Gastroesophageal sphincter (tissue), 4 donors: ENCODE results near the gene ZFHX2. TPM values are rescaled to one million over a fixed set of nuclear protein-coding genes. Genes with fewer than 3 reads are reported as not detected.

ENCODE experiments used
- ATAC-seq: fragments of 150-250 bp; one replicate; pipeline ENCODE4 v1.9.1; 2016; ENCODE audit warnings: mild to moderate bottlenecking, moderate library complexity
- H3K27ac ChIP-seq, 4 donors: fragments of 200-600 bp; sonication (generic) in 3 of 4; 1 replicate in 3 of 4; 2 replicates in 1 of 4; pipeline ENCODE4 v1.5.1; 2016 to 2019
- H3K27me3 ChIP-seq: fragments of 200-600 bp; sonication (generic); one replicate; pipeline ENCODE4 v1.5.1; 2019
- H3K36me3 ChIP-seq, 2 donors: fragments of 200-600 bp; sonication (generic); one replicate each; pipeline ENCODE4 v1.5.1; 2019; ENCODE audit warnings: control low read depth in 1 of 2
- H3K4me1 ChIP-seq, 3 donors: fragments of 200-600 bp; sonication (generic); 1 replicate in 2 of 3; 2 replicates in 1 of 3; pipeline ENCODE4 v1.5.1; 2016 to 2019; ENCODE audit warnings: control low read depth in 2 of 3
- H3K4me3 ChIP-seq, 2 donors: fragments of 200-600 bp; sonication (generic); one replicate each; pipeline ENCODE4 v1.5.1; 2019; ENCODE audit warnings: mild to moderate bottlenecking in 1 of 2, moderate library complexity in 1 of 2
- H3K9me3 ChIP-seq, 3 donors: fragments of 200-600 bp; sonication (generic); one replicate each; pipeline ENCODE4 v1.5.1; 2017 to 2019; ENCODE audit warnings: control low read depth in 2 of 3
- EP300 ChIP-seq: sonication (generic); formaldehyde crosslinking; IDR thresholded peaks from one replicate; pipeline ENCODE4 v1.6.1; 2017; ENCODE audit warnings: antibody characterized with exemption, mild to moderate bottlenecking
- POLR2A ChIP-seq, 2 donors: fragments of 450-650 bp; IDR thresholded peaks; one replicate each; pipeline ENCODE4 v1.6.1; 2017; ENCODE audit warnings: antibody characterized with exemption in 2 of 2, mild to moderate bottlenecking in 2 of 2, moderate library complexity in 1 of 2
- POLR2AphosphoS5 ChIP-seq: sonication (generic); formaldehyde crosslinking; IDR thresholded peaks from one replicate; pipeline ENCODE4 v1.6.1; 2017; ENCODE audit warnings: antibody characterized with exemption
- WGBS, 2 donors: methylation state at CpG; one replicate each; pipeline ENCODE4 v1.1.5; 2018; ENCODE audit warnings: low coverage in 1 of 2; 5-methylcytosine and 5-hydroxymethylcytosine counted together
- total RNA-seq, 4 donors: library from RNA; depleted of rRNA; stranded (reverse); fragments of >200 nt; gene quantifications; one replicate each; pipeline ENCODE4 v1.1.0, GENCODE V29; 2016
- TF ChIP-seq, protein P1 (sequence below), 4 experiments: fragments of 200-600 bp in 2 of 4; fragments of 450-650 bp in 2 of 4; sonication (generic) in 1 of 4; IDR thresholded peaks; one replicate each; pipeline ENCODE4 v1.5.1; 2017 to 2019; ENCODE audit warnings: antibody characterized with exemption in 4 of 4, mild to moderate bottlenecking in 2 of 4, moderate library complexity in 2 of 4

Gene ZFHX2
- total RNA-seq, 4 donors from 2014 or later = 0.13 to 2.5 (median 1.2) TPM

GRCh38 chr14:23569443-23570151 is 18.0 kb upstream of the ZFHX2 start:
- H3K4me1 ChIP-seq = peaks cover 0 to 19% (median 0%) of the 10 kb centered on the region in 3 donors
- no peak overlapping the region for H3K4me3 ChIP-seq
- H3K27me3 ChIP-seq = peaks cover 42% of the 10 kb centered on the region
- TF ChIP-seq, protein P1, sequence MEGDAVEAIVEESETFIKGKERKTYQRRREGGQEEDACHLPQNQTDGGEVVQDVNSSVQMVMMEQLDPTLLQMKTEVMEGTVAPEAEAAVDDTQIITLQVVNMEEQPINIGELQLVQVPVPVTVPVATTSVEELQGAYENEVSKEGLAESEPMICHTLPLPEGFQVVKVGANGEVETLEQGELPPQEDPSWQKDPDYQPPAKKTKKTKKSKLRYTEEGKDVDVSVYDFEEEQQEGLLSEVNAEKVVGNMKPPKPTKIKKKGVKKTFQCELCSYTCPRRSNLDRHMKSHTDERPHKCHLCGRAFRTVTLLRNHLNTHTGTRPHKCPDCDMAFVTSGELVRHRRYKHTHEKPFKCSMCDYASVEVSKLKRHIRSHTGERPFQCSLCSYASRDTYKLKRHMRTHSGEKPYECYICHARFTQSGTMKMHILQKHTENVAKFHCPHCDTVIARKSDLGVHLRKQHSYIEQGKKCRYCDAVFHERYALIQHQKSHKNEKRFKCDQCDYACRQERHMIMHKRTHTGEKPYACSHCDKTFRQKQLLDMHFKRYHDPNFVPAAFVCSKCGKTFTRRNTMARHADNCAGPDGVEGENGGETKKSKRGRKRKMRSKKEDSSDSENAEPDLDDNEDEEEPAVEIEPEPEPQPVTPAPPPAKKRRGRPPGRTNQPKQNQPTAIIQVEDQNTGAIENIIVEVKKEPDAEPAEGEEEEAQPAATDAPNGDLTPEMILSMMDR (IDR thresholded peaks at IDR 0.05) = no peak
- TF ChIP-seq EP300 (no peak), POLR2A (IDR thresholded peaks at IDR 0.05) (no peak), POLR2AphosphoS5 (no peak)
- WGBS, 2 donors = 56 to 60% methylated on average over 3 to 5 of the region's 7 CpGs
- no peaks in the 10 kb centered on the region for H3K9me3 ChIP-seq
- no peaks in the 10 kb centered on the region for H3K36me3 ChIP-seq
- H3K27ac ChIP-seq = no peak overlapping the region
- ATAC-seq = no peak

DNA sequence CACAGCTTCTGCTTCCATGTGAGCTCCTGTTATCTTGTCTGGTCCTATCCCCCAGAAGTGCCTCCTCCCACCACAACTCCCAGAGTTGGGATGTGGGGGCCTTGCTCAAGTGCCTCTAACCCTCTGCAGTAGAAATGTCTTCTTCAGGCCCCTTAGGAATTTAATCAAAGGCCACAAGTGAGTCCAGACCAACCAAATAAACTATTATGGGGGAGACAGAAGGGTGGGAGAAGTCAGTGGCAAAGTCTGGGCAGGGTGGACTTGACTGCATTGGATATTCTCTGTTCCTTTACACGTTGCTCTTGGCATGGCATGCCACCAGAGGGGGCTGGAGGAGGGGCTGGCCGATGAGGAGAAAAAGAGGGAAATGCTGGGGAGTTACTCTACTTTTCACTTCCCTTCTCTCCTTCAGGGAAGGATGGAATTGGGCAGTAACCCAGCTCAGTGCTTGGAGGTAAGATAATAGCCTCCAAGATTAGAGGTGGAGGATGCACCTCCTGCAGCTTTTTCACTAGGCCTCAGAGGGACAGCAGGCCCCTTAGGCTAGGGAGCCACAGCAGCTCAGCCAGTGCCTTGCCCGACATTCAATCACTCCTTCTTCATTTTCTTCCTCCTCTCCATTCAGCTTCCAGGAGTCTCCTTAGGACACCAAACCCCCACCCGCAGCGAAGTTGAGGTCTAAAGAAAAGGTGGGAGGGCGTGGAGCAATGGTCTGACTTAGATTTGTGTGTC is 17.2 kb upstream of the ZFHX2 start:
- Histone ChIP-seq H3K27ac (peak overlapping the region in 2 of 4 donors; percentile 61 to 78), H3K9me3 (no peaks in the 10 kb centered on the region), H3K4me1 (peaks cover 0 to 19% (median 0%) of the 10 kb centered on the region in 3 donors), H3K36me3 (peaks cover 0 to under 1% of the 10 kb centered on the region in 2 donors), H3K27me3 (peaks cover 34% of the 10 kb centered on the region), H3K4me3 (no peak overlapping the region)
- ATAC-seq = no peak
- TF ChIP-seq, protein P1 (IDR thresholded peaks at IDR 0.05) = peak in 1 of 4 experiments; percentile 13
- TF ChIP-seq EP300 = no peak
- 0 to 7% methylated on average over 2 of the region's 6 CpGs for WGBS, 2 donors

GRCh38 chr14:23568021-23568599 is 16.5 kb upstream of the ZFHX2 start:
- Histone ChIP-seq H3K4me3 (peak overlapping the region; percentile 53 to 72), H3K27ac (peak overlapping the region in 3 of 4 donors; percentile 61 to 78 (median 75))

GRCh38 chr14:23567186-23568020 is 15.8 kb upstream of the ZFHX2 start, which contains the start of gene AP1G2:
Gene AP1G2 (minus strand): TSS chr14:23567791. CDS start chr14:23567314, 477 bp downstream.
- WGBS, 2 donors = 3 to 4% methylated on average over 25 to 33 of the region's 53 CpGs
- peak; percentile 83 for ATAC-seq
- peaks cover 20% of the 10 kb centered on the region for H3K27me3 ChIP-seq
- H3K27ac ChIP-seq = peak within 1 kb of the TSS in 3 of 4 donors; percentile 61 to 78 (median 75)
- peaks cover 0 to 31% (median 0%) of the 10 kb centered on the region in 3 donors for H3K4me1 ChIP-seq
- H3K9me3 ChIP-seq = no peaks in the 10 kb centered on the region
- H3K4me3 ChIP-seq = peak within 1 kb of the TSS; percentile 53 to 72
- H3K36me3 ChIP-seq = peaks cover 0 to 9% of the 10 kb centered on the region in 2 donors
- TF ChIP-seq POLR2AphosphoS5 = peak; percentile 7
- TF ChIP-seq POLR2A (IDR thresholded peaks at IDR 0.05) = peak in 1 of 2 donors; percentile 22
- TF ChIP-seq, protein P1 (IDR thresholded peaks at IDR 0.05) = no peak
- no peak for TF ChIP-seq EP300

More at GRCh38 chr14:23568021-23568599, 16.5 kb upstream of the ZFHX2 start:
- WGBS, 2 donors = 46% methylated on average over 1 of the region's 2 CpGs; no CpG with 5 or more reads in 1 of the 2 donors
- no peak for ATAC-seq
- Histone ChIP-seq H3K27me3 (peaks cover 27% of the 10 kb centered on the region), H3K9me3 (no peaks in the 10 kb centered on the region), H3K36me3 (peaks cover 0 to 7% of the 10 kb centered on the region in 2 donors), H3K4me1 (peaks cover 0 to 24% (median 0%) of the 10 kb centered on the region in 3 donors)
- no peak for TF ChIP-seq POLR2AphosphoS5
- no peak for TF ChIP-seq POLR2A (IDR thresholded peaks at IDR 0.05)
- TF ChIP-seq EP300 = no peak
- TF ChIP-seq, protein P1 (IDR thresholded peaks at IDR 0.05) = no peak
